ENCODE data around the gene ABHD12B.

DNA sequence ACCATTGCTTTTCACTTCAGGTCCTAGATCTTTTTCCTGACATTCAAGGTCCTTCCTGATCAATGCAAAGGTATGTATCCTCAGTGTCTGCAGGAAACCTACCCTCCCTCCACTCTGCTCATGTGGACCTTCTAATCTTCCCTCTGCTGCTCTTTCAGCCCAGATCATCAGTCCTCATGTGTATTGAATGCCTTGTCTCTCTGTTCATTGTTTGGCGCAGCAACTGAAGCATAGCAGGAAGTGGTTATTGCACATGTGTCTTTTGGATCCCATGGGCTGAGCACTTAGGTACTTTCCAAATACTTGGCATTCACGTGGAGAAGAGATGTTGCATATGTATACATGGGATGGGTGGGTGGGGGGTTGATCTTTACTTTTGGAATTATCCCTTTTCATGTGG, 36.6 kb upstream of the ABHD12B start:
- TF ChIP-seq CBX2 (IDR thresholded peaks at IDR 0.05; ENCODE audit: insufficient read depth, low read length, poor library complexity, severe bottlenecking), result no peak
- no peak for TF ChIP-seq RFX5 (IDR thresholded peaks at IDR 0.05; ENCODE audit: low read depth, low read length)
- TF ChIP-seq POLR2B (IDR thresholded peaks at IDR 0.05; ENCODE audit: low read depth, partially characterized antibody), result no peak
- TF ChIP-seq, protein P1, sequence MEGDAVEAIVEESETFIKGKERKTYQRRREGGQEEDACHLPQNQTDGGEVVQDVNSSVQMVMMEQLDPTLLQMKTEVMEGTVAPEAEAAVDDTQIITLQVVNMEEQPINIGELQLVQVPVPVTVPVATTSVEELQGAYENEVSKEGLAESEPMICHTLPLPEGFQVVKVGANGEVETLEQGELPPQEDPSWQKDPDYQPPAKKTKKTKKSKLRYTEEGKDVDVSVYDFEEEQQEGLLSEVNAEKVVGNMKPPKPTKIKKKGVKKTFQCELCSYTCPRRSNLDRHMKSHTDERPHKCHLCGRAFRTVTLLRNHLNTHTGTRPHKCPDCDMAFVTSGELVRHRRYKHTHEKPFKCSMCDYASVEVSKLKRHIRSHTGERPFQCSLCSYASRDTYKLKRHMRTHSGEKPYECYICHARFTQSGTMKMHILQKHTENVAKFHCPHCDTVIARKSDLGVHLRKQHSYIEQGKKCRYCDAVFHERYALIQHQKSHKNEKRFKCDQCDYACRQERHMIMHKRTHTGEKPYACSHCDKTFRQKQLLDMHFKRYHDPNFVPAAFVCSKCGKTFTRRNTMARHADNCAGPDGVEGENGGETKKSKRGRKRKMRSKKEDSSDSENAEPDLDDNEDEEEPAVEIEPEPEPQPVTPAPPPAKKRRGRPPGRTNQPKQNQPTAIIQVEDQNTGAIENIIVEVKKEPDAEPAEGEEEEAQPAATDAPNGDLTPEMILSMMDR (IDR thresholded peaks at IDR 0.05 in 2 of 3, conservative IDR thresholded peaks at IDR 0.05 in 1 of 3; ENCODE audit: insufficient read depth in 2 of 3, low read depth in 1 of 3, low read length in 3 of 3), result no peak
- no peak for TF ChIP-seq CHD4 (IDR thresholded peaks at IDR 0.05; ENCODE audit: insufficient read depth, insufficient replicate concordance, low read depth, low read length, poor library complexity, severe bottlenecking)
- no peak for TF ChIP-seq POLR2A (conservative IDR thresholded peaks at IDR 0.05)
- no peak for TF ChIP-seq MXI1 (IDR thresholded peaks at IDR 0.05; ENCODE audit: low read depth, low read length)
- TF ChIP-seq, protein P2, sequence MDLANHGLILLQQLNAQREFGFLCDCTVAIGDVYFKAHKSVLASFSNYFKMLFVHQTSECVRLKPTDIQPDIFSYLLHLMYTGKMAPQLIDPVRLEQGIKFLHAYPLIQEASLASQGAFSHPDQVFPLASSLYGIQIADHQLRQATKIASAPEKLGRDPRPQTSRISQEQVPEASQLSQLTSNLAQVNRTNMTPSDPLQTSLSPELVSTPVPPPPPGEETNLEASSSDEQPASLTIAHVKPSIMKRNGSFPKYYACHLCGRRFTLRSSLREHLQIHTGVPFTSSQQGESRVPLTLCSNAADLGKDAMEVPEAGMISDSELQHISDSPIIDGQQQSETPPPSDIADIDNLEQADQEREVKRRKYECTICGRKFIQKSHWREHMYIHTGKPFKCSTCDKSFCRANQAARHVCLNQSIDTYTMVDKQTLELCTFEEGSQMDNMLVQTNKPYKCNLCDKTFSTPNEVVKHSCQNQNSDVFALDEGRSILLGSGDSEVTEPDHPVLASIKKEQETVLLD (IDR thresholded peaks at IDR 0.05), result no peak
- no peak for TF ChIP-seq BHLHE40 (IDR thresholded peaks at IDR 0.05; ENCODE audit: low read length)
- TF ChIP-seq HDAC2 (IDR thresholded peaks at IDR 0.05), result no peak
